NT2/D1 (cell line): ENCODE measurements around the gene MGAT4B.

Experiments
- YY1 ChIP-seq: IDR thresholded peaks from 2 replicates; pipeline ENCODE4 v1.6.1; 2011; ENCODE audit not compliant: insufficient read length, insufficient read depth
- ZNF274 ChIP-seq: IDR thresholded peaks from 2 replicates; pipeline ENCODE4 v1.6.1; 2011; ENCODE audit warnings: mild to moderate bottlenecking, low read depth, low read length

GRCh38 chr5:179822059-179822432 lies 15.4 kb upstream of the MGAT4B start:
- no peak for TF ChIP-seq YY1
- no peak for TF ChIP-seq ZNF274
